Stimulated activated effector memory CD8-positive, alpha-beta T cell treated with anti-CD3 and anti-CD28 coated beads, Interleukin-12 subunit alpha, Interleukin-12 subunit beta, amount 100 ng/mL, for 72 hours (primary cell): ENCODE measurements around the gene THYN1.

Source experiments
- ATAC-seq: fragments of 150-1000 bp; cut with Tn5 transposase; 2 replicates; pipeline ENCODE4 v1.10.0; 2021
- DNase-seq, 2 donors: peaks; one replicate each; pipeline ENCODE4 v3.0.0; 2021 to 2022; ENCODE audit warnings: low spot score in 2 of 2
- H3K27ac Mint-ChIP-seq: one replicate; pipeline ENCODE4 v1.8.0; 2022; ENCODE audit warnings: mild to moderate bottlenecking, mixed read lengths
- H3K36me3 Mint-ChIP-seq: one replicate; pipeline ENCODE4 v1.8.0; 2022; ENCODE audit warnings: mild to moderate bottlenecking, mixed read lengths
- H3K4me1 Mint-ChIP-seq: one replicate; pipeline ENCODE4 v1.8.0; 2022; ENCODE audit warnings: mixed read lengths
- H3K4me3 Mint-ChIP-seq: one replicate; pipeline ENCODE4 v1.8.0; 2022; ENCODE audit warnings: mild to moderate bottlenecking, mixed read lengths
- H3K9me3 Mint-ChIP-seq: one replicate; pipeline ENCODE4 v1.8.0; 2022; ENCODE audit warnings: mixed read lengths

THYN1 gene

GRCh38 chr11:134224710-134225664 is 28.2 kb downstream of the THYN1 start:
- DNase-seq: peak; percentile 40 to 80
- H3K9me3 Mint-ChIP-seq: no peaks in the 10 kb centered on the region
- H3K27ac Mint-ChIP-seq: peak overlapping the region; percentile 97
- peaks cover 56% of the 10 kb centered on the region for H3K36me3 Mint-ChIP-seq
- H3K4me3 Mint-ChIP-seq: peak overlapping the region; percentile 95
- peak; percentile 48 for ATAC-seq
- H3K4me1 Mint-ChIP-seq: peaks cover 64% of the 10 kb centered on the region

- peaks cover 60% of the 10 kb centered on the region for H3K36me3 Mint-ChIP-seq
- ATAC-seq (peak; percentile 85), DNase-seq (peak; percentile 92 to 97)
- peaks cover 57% of the 10 kb centered on the region for H3K4me1 Mint-ChIP-seq
- peak within 1 kb of the TSS; percentile 97 for H3K27ac Mint-ChIP-seq
- H3K4me3 Mint-ChIP-seq: peak within 1 kb of the TSS; percentile 95
- no peaks in the 10 kb centered on the region for H3K9me3 Mint-ChIP-seq
Observed at GRCh38 chr11:134223836-134224709, 29.1 kb downstream of the THYN1 start, which contains the start of the genes NCAPD3 and VPS26B. NCAPD3 (minus strand) TSS chr11:134223967; CDS start chr11:134223926, 41 bp downstream. VPS26B (plus strand) TSS chr11:134224671; CDS start chr11:134225123, 452 bp downstream.

GRCh38 chr11:134223121-134223520 is 30.0 kb downstream of the THYN1 start:
- Mint-ChIP-seq H3K4me3 (peak overlapping the region; percentile 95), H3K4me1 (peaks cover 60% of the 10 kb centered on the region), H3K9me3 (no peaks in the 10 kb centered on the region), H3K27ac (peak overlapping the region; percentile 97), H3K36me3 (peaks cover 69% of the 10 kb centered on the region)
- no peak for ATAC-seq
- DNase-seq: no peak

- ATAC-seq: no peak
- Mint-ChIP-seq H3K4me1 (peaks cover 13% of the 10 kb centered on the region), H3K27ac (no peak overlapping the region), H3K9me3 (no peaks in the 10 kb centered on the region), H3K4me3 (no peak overlapping the region), H3K36me3 (peaks cover 85% of the 10 kb centered on the region)
- no peak for DNase-seq
Observed at GRCh38 chr11:134216816-134217215, 36.3 kb downstream of the THYN1 start.

- Mint-ChIP-seq H3K9me3 (no peaks in the 10 kb centered on the region), H3K36me3 (peaks cover 85% of the 10 kb centered on the region), H3K27ac (no peak overlapping the region), H3K4me1 (peaks cover 13% of the 10 kb centered on the region), H3K4me3 (no peak overlapping the region)
- ATAC-seq: no peak
- no peak for DNase-seq
Observed at GRCh38 chr11:134215836-134216235, 37.3 kb downstream of the THYN1 start.

- Mint-ChIP-seq H3K27ac (no peak overlapping the region), H3K4me1 (no peaks in the 10 kb centered on the region), H3K36me3 (peaks cover 99% of the 10 kb centered on the region), H3K4me3 (no peak overlapping the region), H3K9me3 (no peaks in the 10 kb centered on the region)
- ATAC-seq (no peak), DNase-seq (peak; percentile 53 to 76)
Observed at GRCh38 chr11:134207538-134208239, 45.5 kb downstream of the THYN1 start.

GRCh38 chr11:134206185-134206584 is 47.0 kb downstream of the THYN1 start:
- DNase-seq: no peak
- no peak for ATAC-seq
- Mint-ChIP-seq H3K4me1 (no peaks in the 10 kb centered on the region), H3K9me3 (no peaks in the 10 kb centered on the region), H3K36me3 (peaks cover 99% of the 10 kb centered on the region), H3K27ac (no peak overlapping the region), H3K4me3 (no peak overlapping the region)

- Mint-ChIP-seq H3K27ac (no peak overlapping the region), H3K4me3 (no peak overlapping the region), H3K36me3 (peaks cover 99% of the 10 kb centered on the region), H3K4me1 (no peaks in the 10 kb centered on the region), H3K9me3 (no peaks in the 10 kb centered on the region)
- no peak for ATAC-seq
- no peak for DNase-seq
Observed at GRCh38 chr11:134205729-134206128, 47.4 kb downstream of the THYN1 start.

- DNase-seq: no peak
- Mint-ChIP-seq H3K4me3 (no peak overlapping the region), H3K9me3 (no peaks in the 10 kb centered on the region), H3K27ac (no peak overlapping the region), H3K36me3 (peaks cover 99% of the 10 kb centered on the region), H3K4me1 (no peaks in the 10 kb centered on the region)
- no peak for ATAC-seq
Observed at GRCh38 chr11:134202661-134203060, 50.5 kb downstream of the THYN1 start.

GRCh38 chr11:134200688-134201087 is 52.5 kb downstream of the THYN1 start:
- no peaks in the 10 kb centered on the region for H3K9me3 Mint-ChIP-seq

GRCh38 chr11:134199531-134199930 is 53.6 kb downstream of the THYN1 start:
- DNase-seq: no peak
- H3K9me3 Mint-ChIP-seq: no peaks in the 10 kb centered on the region
- peaks cover 100% of the 10 kb centered on the region for H3K36me3 Mint-ChIP-seq
- no peak overlapping the region for H3K27ac Mint-ChIP-seq
- ATAC-seq: no peak
- H3K4me3 Mint-ChIP-seq: no peak overlapping the region
- H3K4me1 Mint-ChIP-seq: peaks cover 6% of the 10 kb centered on the region

More at GRCh38 chr11:134200688-134201087, 52.5 kb downstream of the THYN1 start:
- no peak overlapping the region for H3K4me3 Mint-ChIP-seq
- DNase-seq (no peak), ATAC-seq (no peak)
- peaks cover 6% of the 10 kb centered on the region for H3K4me1 Mint-ChIP-seq
- no peak overlapping the region for H3K27ac Mint-ChIP-seq
- H3K36me3 Mint-ChIP-seq: peaks cover 100% of the 10 kb centered on the region
